Activated B cell treated with CpG ODN at 0.5 μM for 24 hours (primary cell): ENCODE measurements around the gene CERK. TPM values are rescaled to one million over a fixed set of nuclear protein-coding genes. Genes with fewer than 3 reads are reported as not detected.
A peak's percentile ranks its signal among the peaks of the same experiment; 100 is the strongest.

Source experiments
- ATAC-seq: fragments of 200-7000 bp; cut with Tn5 transposase; one replicate; pipeline ENCODE4 v1.10.0; 2021; ENCODE audit warnings: low read depth, mild to moderate bottlenecking, moderate library complexity
- CTCF ChIA-PET: fragments of 350-600 bp; sonication (Branson Sonifier 250); formaldehyde crosslinking; loops from one replicate; lab custom pipeline; 2021; ENCODE audit warnings: antibody characterized with exemption; lab: Charles Lee
- POLR2A ChIA-PET: fragments of 350-600 bp; sonication (Branson Sonifier 250); formaldehyde crosslinking; loops from one replicate; lab custom pipeline; 2021; ENCODE audit warnings: antibody characterized with exemption; lab: Charles Lee
- DNase-seq: peaks from one replicate; pipeline ENCODE4 v3.0.0; 2022
- H3K27ac Mint-ChIP-seq: one replicate; pipeline ENCODE4 v1.8.0; 2020; ENCODE audit warnings: mixed read lengths
- H3K27me3 Mint-ChIP-seq: one replicate; pipeline ENCODE4 v1.8.0; 2021; ENCODE audit warnings: mixed read lengths
- H3K36me3 Mint-ChIP-seq: one replicate; pipeline ENCODE4 v1.8.0; 2021; ENCODE audit warnings: low read depth, mixed read lengths
- H3K4me1 Mint-ChIP-seq: one replicate; pipeline ENCODE4 v1.8.0; 2021; ENCODE audit warnings: mixed read lengths
- H3K4me3 Mint-ChIP-seq: one replicate; pipeline ENCODE4 v1.8.0; 2020; ENCODE audit warnings: mild to moderate bottlenecking, mixed read lengths
- H3K9me3 Mint-ChIP-seq: one replicate; pipeline ENCODE4 v1.8.0; 2020; ENCODE audit warnings: mixed read lengths
- CTCF ChIP-seq: fragments of 200-600 bp; IDR thresholded peaks from one replicate; pipeline ENCODE4 v1.8.0; 2022; ENCODE audit warnings: antibody characterized with exemption, mild to moderate bottlenecking
- intact Hi-C: fragments of 100-400 bp; cut with micrococcal nuclease; formaldehyde crosslinking; loops from one replicate; pipeline ENCODE4 v1.15.1; 2024
- total RNA-seq: library from RNA; stranded (reverse); gene quantifications from 2 replicates; pipeline ENCODE4 v1.2.3, GENCODE V29; 2022

The CERK gene
- total RNA-seq, 1 donor from 2014 or later, result 13.8 TPM

- ChIA-PET POLR2A (interaction anchor here (0.7 to 1.6 kb wide), 3 partner anchors 10 to 102 kb away, joined by 3 to 5 read pairs (median 4); partner anchors contain the start of gene TBC1D22A), CTCF (interaction anchor here (1.2 to 1.9 kb wide), 3 partner anchors 9 to 54 kb away, joined by 4 to 5 read pairs (median 4); no protein-coding TSS in a partner anchor)
- no peak overlapping the region for H3K4me3 Mint-ChIP-seq
- DNase-seq (no peak), ATAC-seq (peak; percentile 25)
- H3K27ac Mint-ChIP-seq, result no peak overlapping the region
- no peak for TF ChIP-seq CTCF
- no peaks in the 10 kb centered on the region for H3K9me3 Mint-ChIP-seq
- H3K36me3 Mint-ChIP-seq, result no peaks in the 10 kb centered on the region
- intact Hi-C loops, result no loop called here
- peaks cover 2% of the 10 kb centered on the region for H3K27me3 Mint-ChIP-seq
- H3K4me1 Mint-ChIP-seq, result peaks cover 23% of the 10 kb centered on the region
Measured at GRCh38 chr22:46748908-46749675, 11.0 kb upstream of the CERK start.

GRCh38 chr22:46748206-46748907, 10.3 kb upstream of the CERK start:
- peaks cover 2% of the 10 kb centered on the region for H3K27me3 Mint-ChIP-seq
- H3K36me3 Mint-ChIP-seq, result no peaks in the 10 kb centered on the region
- H3K4me1 Mint-ChIP-seq, result peaks cover 20% of the 10 kb centered on the region
- POLR2A ChIA-PET, result interaction anchor here (0.9 to 1.2 kb wide), 2 partner anchors 11 to 14 kb away, joined by 3 to 4 read pairs; partner anchors contain the start of gene TBC1D22A
- CTCF ChIA-PET, result interaction anchor here (1.2 to 1.9 kb wide), 2 partner anchors 9 to 55 kb away, joined by 4 to 5 read pairs; no protein-coding TSS in a partner anchor
- TF ChIP-seq CTCF, result no peak
- no peak for DNase-seq
- no peaks in the 10 kb centered on the region for H3K9me3 Mint-ChIP-seq
- intact Hi-C loops, result no loop called here
- H3K27ac Mint-ChIP-seq, result no peak overlapping the region
- ATAC-seq, result no peak
- H3K4me3 Mint-ChIP-seq, result no peak overlapping the region

- H3K36me3 Mint-ChIP-seq, result no peaks in the 10 kb centered on the region
- ChIA-PET CTCF (no interaction called here), POLR2A (interaction anchor here (0.9 kb wide), 1 partner anchor 15 kb away, joined by 3 read pairs; the partner anchor contains the start of gene TBC1D22A)
- H3K27ac Mint-ChIP-seq, result no peak overlapping the region
- H3K4me3 Mint-ChIP-seq, result no peak overlapping the region
- peaks cover 20% of the 10 kb centered on the region for H3K4me1 Mint-ChIP-seq
- ATAC-seq (no peak), DNase-seq (no peak)
- H3K27me3 Mint-ChIP-seq, result peaks cover 2% of the 10 kb centered on the region
- H3K9me3 Mint-ChIP-seq, result no peaks in the 10 kb centered on the region
- intact Hi-C loops, result no loop called here
- TF ChIP-seq CTCF, result no peak
Measured at GRCh38 chr22:46747646-46748045, 9.6 kb upstream of the CERK start.

GRCh38 chr22:46746620-46747019, 8.6 kb upstream of the CERK start:
- Mint-ChIP-seq H3K27me3 (peaks cover 2% of the 10 kb centered on the region), H3K9me3 (no peaks in the 10 kb centered on the region), H3K4me3 (no peak overlapping the region), H3K4me1 (peaks cover 20% of the 10 kb centered on the region), H3K36me3 (no peaks in the 10 kb centered on the region), H3K27ac (no peak overlapping the region)
- no peak for TF ChIP-seq CTCF
- intact Hi-C loops, result no loop called here
- POLR2A ChIA-PET, result no interaction called here
- CTCF ChIA-PET, result no interaction called here
- no peak for DNase-seq
- no peak for ATAC-seq

GRCh38 chr22:46746192-46746591, 8.1 kb upstream of the CERK start:
- Mint-ChIP-seq H3K4me3 (no peak overlapping the region), H3K27ac (no peak overlapping the region), H3K36me3 (no peaks in the 10 kb centered on the region), H3K4me1 (peaks cover 19% of the 10 kb centered on the region), H3K9me3 (no peaks in the 10 kb centered on the region), H3K27me3 (peaks cover 2% of the 10 kb centered on the region)
- DNase-seq (no peak), ATAC-seq (no peak)
- TF ChIP-seq CTCF, result no peak
- POLR2A ChIA-PET, result no interaction called here
- intact Hi-C loops, result no loop called here
- CTCF ChIA-PET, result no interaction called here
